ENCODE measurements around the gene KRT33B.

Gene KRT33B

GRCh38 chr17:41345992-41346391 is 23.6 kb downstream of the KRT33B start:
- TF ChIP-seq SUZ12 (IDR thresholded peaks at IDR 0.05; ENCODE audit: extremely low read depth, insufficient read depth, insufficient read length) (no peak), ZNF274 (IDR thresholded peaks at IDR 0.05; ENCODE audit: low read depth, low read length) (no peak), YY1 (IDR thresholded peaks at IDR 0.05; ENCODE audit: insufficient read depth, insufficient read length) (no peak)
- Histone ChIP-seq H3K36me3 (ENCODE audit: insufficient read depth, insufficient read length, low read length) (no peaks in the 10 kb centered on the region), H3K9me3 (ENCODE audit: insufficient read depth, low read length) (peaks cover 25% of the 10 kb centered on the region; the same call in 1 of the 2 replicates), H3K4me1 (ENCODE audit: insufficient read depth, insufficient read length) (no peaks in the 10 kb centered on the region), H3K9ac (ENCODE audit: insufficient read length, low read depth) (no peak overlapping the region), H3K27me3 (ENCODE audit: insufficient read depth, insufficient read length) (no peaks in the 10 kb centered on the region), H3K4me3 (ENCODE audit: insufficient read length, low read depth) (no peak overlapping the region)
- no peak for DNase-seq (ENCODE audit: low read depth, low spot score)

- H3K4me3 ChIP-seq (ENCODE audit: insufficient read length, low read depth): no peak overlapping the region
- H3K4me1 ChIP-seq (ENCODE audit: insufficient read depth, insufficient read length): no peaks in the 10 kb centered on the region
- no peaks in the 10 kb centered on the region for H3K27me3 ChIP-seq (ENCODE audit: insufficient read depth, insufficient read length)
- H3K9me3 ChIP-seq (ENCODE audit: insufficient read depth, low read length): peaks cover 25% of the 10 kb centered on the region; the same call in 1 of the 2 replicates
- TF ChIP-seq SUZ12 (IDR thresholded peaks at IDR 0.05; ENCODE audit: extremely low read depth, insufficient read depth, insufficient read length) (no peak), ZNF274 (IDR thresholded peaks at IDR 0.05; ENCODE audit: low read depth, low read length) (no peak), YY1 (IDR thresholded peaks at IDR 0.05; ENCODE audit: insufficient read depth, insufficient read length) (no peak)
- no peak overlapping the region for H3K9ac ChIP-seq (ENCODE audit: insufficient read length, low read depth)
- H3K36me3 ChIP-seq (ENCODE audit: insufficient read depth, insufficient read length, low read length): no peaks in the 10 kb centered on the region
- DNase-seq (ENCODE audit: low read depth, low spot score): no peak
Measured at GRCh38 chr17:41343029-41343428, 26.6 kb downstream of the KRT33B start.

GRCh38 chr17:41340934-41341861 is 28.4 kb downstream of the KRT33B start:
- Histone ChIP-seq H3K4me1 (ENCODE audit: insufficient read depth, insufficient read length) (no peaks in the 10 kb centered on the region), H3K9ac (ENCODE audit: insufficient read length, low read depth) (no peak overlapping the region), H3K27me3 (ENCODE audit: insufficient read depth, insufficient read length) (no peaks in the 10 kb centered on the region), H3K36me3 (ENCODE audit: insufficient read depth, insufficient read length, low read length) (no peaks in the 10 kb centered on the region), H3K9me3 (ENCODE audit: insufficient read depth, low read length) (peaks cover 25% of the 10 kb centered on the region; the same call in 1 of the 2 replicates), H3K4me3 (ENCODE audit: insufficient read length, low read depth) (no peak overlapping the region)
- TF ChIP-seq YY1 (IDR thresholded peaks at IDR 0.05; ENCODE audit: insufficient read depth, insufficient read length) (no peak), ZNF274 (IDR thresholded peaks at IDR 0.05; ENCODE audit: low read depth, low read length) (no peak), SUZ12 (IDR thresholded peaks at IDR 0.05; ENCODE audit: extremely low read depth, insufficient read depth, insufficient read length) (no peak)
- DNase-seq (ENCODE audit: low read depth, low spot score): no peak

- H3K27me3 ChIP-seq (ENCODE audit: insufficient read depth, insufficient read length): no peaks in the 10 kb centered on the region
Measured at GRCh38 chr17:41340494-41340893, 29.1 kb downstream of the KRT33B start.

DNA sequence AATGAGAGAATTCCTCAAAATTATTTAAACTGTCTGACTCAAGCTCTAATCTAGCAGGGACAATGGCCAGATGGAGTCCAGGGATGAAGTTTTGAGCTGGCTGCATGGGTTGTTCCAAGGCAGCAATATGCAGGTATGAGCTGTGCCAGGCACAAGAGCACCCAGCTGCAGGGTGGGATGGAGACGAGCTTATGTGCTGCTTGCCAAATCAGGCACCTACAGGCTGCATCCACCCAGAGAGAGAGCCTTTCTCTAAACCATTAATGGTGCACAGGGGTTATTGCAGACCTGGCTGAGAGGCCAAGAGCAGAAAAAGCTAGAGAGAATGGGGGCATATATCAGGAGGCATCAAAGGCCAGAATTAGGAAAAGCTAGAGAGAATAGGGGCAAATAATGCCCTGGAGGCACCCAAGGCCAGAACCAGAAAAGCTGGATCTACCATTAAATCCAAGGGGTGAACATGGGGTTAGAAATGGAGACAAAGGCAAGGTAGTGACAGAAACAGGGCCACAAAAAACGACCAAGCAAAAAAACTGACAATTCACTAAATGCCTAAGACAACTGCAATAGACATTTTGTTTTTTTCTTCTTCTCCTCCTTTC is 29.9 kb downstream of the KRT33B start:
- DNase-seq (ENCODE audit: low read depth, low spot score): no peak
- no peaks in the 10 kb centered on the region for H3K36me3 ChIP-seq (ENCODE audit: insufficient read depth, insufficient read length, low read length)
- TF ChIP-seq SUZ12 (IDR thresholded peaks at IDR 0.05; ENCODE audit: extremely low read depth, insufficient read depth, insufficient read length) (no peak), YY1 (IDR thresholded peaks at IDR 0.05; ENCODE audit: insufficient read depth, insufficient read length) (no peak), ZNF274 (IDR thresholded peaks at IDR 0.05; ENCODE audit: low read depth, low read length) (no peak)
- H3K4me3 ChIP-seq (ENCODE audit: insufficient read length, low read depth): no peak overlapping the region
- no peaks in the 10 kb centered on the region for H3K4me1 ChIP-seq (ENCODE audit: insufficient read depth, insufficient read length)
- H3K9me3 ChIP-seq (ENCODE audit: insufficient read depth, low read length): peaks cover 25% of the 10 kb centered on the region; the same call in 1 of the 2 replicates
- H3K9ac ChIP-seq (ENCODE audit: insufficient read length, low read depth): no peak overlapping the region
- H3K27me3 ChIP-seq (ENCODE audit: insufficient read depth, insufficient read length): no peaks in the 10 kb centered on the region

More at GRCh38 chr17:41340494-41340893, 29.1 kb downstream of the KRT33B start:
- H3K9me3 ChIP-seq (ENCODE audit: insufficient read depth, low read length): peaks cover 25% of the 10 kb centered on the region; the same call in 1 of the 2 replicates
- H3K9ac ChIP-seq (ENCODE audit: insufficient read length, low read depth): no peak overlapping the region
- DNase-seq (ENCODE audit: low read depth, low spot score): no peak
- H3K36me3 ChIP-seq (ENCODE audit: insufficient read depth, insufficient read length, low read length): no peaks in the 10 kb centered on the region
- H3K4me3 ChIP-seq (ENCODE audit: insufficient read length, low read depth): no peak overlapping the region
- no peaks in the 10 kb centered on the region for H3K4me1 ChIP-seq (ENCODE audit: insufficient read depth, insufficient read length)
- TF ChIP-seq ZNF274 (IDR thresholded peaks at IDR 0.05; ENCODE audit: low read depth, low read length) (no peak), YY1 (IDR thresholded peaks at IDR 0.05; ENCODE audit: insufficient read depth, insufficient read length) (no peak), SUZ12 (IDR thresholded peaks at IDR 0.05; ENCODE audit: extremely low read depth, insufficient read depth, insufficient read length) (no peak)

- H3K27me3 ChIP-seq (ENCODE audit: insufficient read depth, insufficient read length): no peaks in the 10 kb centered on the region
- TF ChIP-seq SUZ12 (IDR thresholded peaks at IDR 0.05; ENCODE audit: extremely low read depth, insufficient read depth, insufficient read length): no peak
- no peak for TF ChIP-seq YY1 (IDR thresholded peaks at IDR 0.05; ENCODE audit: insufficient read depth, insufficient read length)
- TF ChIP-seq ZNF274 (IDR thresholded peaks at IDR 0.05; ENCODE audit: low read depth, low read length): no peak
- no peak overlapping the region for H3K4me3 ChIP-seq (ENCODE audit: insufficient read length, low read depth)
- peaks cover 2% of the 10 kb centered on the region for H3K4me1 ChIP-seq (ENCODE audit: insufficient read depth, insufficient read length)
- DNase-seq (ENCODE audit: low read depth, low spot score): no peak
- H3K36me3 ChIP-seq (ENCODE audit: insufficient read depth, insufficient read length, low read length): no peaks in the 10 kb centered on the region
- H3K9ac ChIP-seq (ENCODE audit: insufficient read length, low read depth): no peak overlapping the region
- H3K9me3 ChIP-seq (ENCODE audit: insufficient read depth, low read length): peaks cover 21% of the 10 kb centered on the region; the same call in 1 of the 2 replicates
Measured at GRCh38 chr17:41338961-41339485, 30.6 kb downstream of the KRT33B start.

DNA sequence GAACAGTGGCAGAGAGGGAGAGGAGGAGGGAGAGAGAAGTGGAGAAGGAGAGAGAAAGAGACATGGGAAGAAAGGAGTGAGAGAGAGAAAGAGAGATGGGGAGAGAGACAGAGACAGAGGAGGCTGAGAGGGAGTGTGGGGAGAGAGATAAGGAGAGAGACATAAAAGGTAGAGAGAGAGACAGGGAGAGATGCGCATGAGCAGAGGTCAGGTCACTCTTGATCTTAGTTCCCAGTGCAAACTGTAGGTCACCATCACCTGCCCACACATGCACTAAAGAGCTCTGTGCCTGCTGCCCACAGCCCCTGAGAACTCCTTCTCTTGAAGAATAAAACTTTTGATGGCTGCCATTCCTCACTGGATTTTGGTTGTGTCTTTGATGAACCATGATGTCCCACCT is 33.9 kb downstream of the KRT33B start:
- H3K9ac ChIP-seq (ENCODE audit: insufficient read length, low read depth): no peak overlapping the region
- peaks cover 2% of the 10 kb centered on the region for H3K4me1 ChIP-seq (ENCODE audit: insufficient read depth, insufficient read length)
- no peaks in the 10 kb centered on the region for H3K36me3 ChIP-seq (ENCODE audit: insufficient read depth, insufficient read length, low read length)
- no peak overlapping the region for H3K4me3 ChIP-seq (ENCODE audit: insufficient read length, low read depth)
- no peak for DNase-seq (ENCODE audit: low read depth, low spot score)
- TF ChIP-seq ZNF274 (IDR thresholded peaks at IDR 0.05; ENCODE audit: low read depth, low read length) (no peak), YY1 (IDR thresholded peaks at IDR 0.05; ENCODE audit: insufficient read depth, insufficient read length) (no peak), SUZ12 (IDR thresholded peaks at IDR 0.05; ENCODE audit: extremely low read depth, insufficient read depth, insufficient read length) (no peak)
- H3K27me3 ChIP-seq (ENCODE audit: insufficient read depth, insufficient read length): no peaks in the 10 kb centered on the region
- no peaks in the 10 kb centered on the region for H3K9me3 ChIP-seq (ENCODE audit: insufficient read depth, low read length)
